GM19193 (cell line): Measurements from ENCODE around the gene OR2Z1.

Experiments
- POLR2A ChIP-seq: IDR thresholded peaks from 4 replicates; pipeline ENCODE4 v1.6.1; 2011; ENCODE audit not compliant: insufficient read depth, insufficient read length; ENCODE audit errors: extremely low read depth

Gene OR2Z1

GRCh38 chr19:8696993-8697392 lies 24.4 kb upstream of the OR2Z1 start:
- no peak for TF ChIP-seq POLR2A

- TF ChIP-seq POLR2A = no peak
Observed at GRCh38 chr19:8697671-8698432, 23.6 kb upstream of the OR2Z1 start.

- no peak for TF ChIP-seq POLR2A
Observed at GRCh38 chr19:8698433-8699063, 22.9 kb upstream of the OR2Z1 start, which contains the start of gene ACTL9. Gene ACTL9 (minus strand): TSS chr19:8698795. CDS start chr19:8698701, 94 bp downstream.

GRCh38 chr19:8699908-8700307 lies 21.5 kb upstream of the OR2Z1 start:
- no peak for TF ChIP-seq POLR2A

GRCh38 chr19:8700956-8701355 lies 20.5 kb upstream of the OR2Z1 start:
- no peak for TF ChIP-seq POLR2A

- no peak for TF ChIP-seq POLR2A
Observed at GRCh38 chr19:8702350-8702749, 19.1 kb upstream of the OR2Z1 start.

GRCh38 chr19:8703223-8703622 lies 18.2 kb upstream of the OR2Z1 start:
- no peak for TF ChIP-seq POLR2A

- no peak for TF ChIP-seq POLR2A
Observed at GRCh38 chr19:8705742-8706141, 15.7 kb upstream of the OR2Z1 start.

GRCh38 chr19:8722032-8722431 lies 598 bp downstream of the OR2Z1 start:
- no peak for TF ChIP-seq POLR2A

GRCh38 chr19:8724276-8724675 lies 2.8 kb downstream of the OR2Z1 start:
- no peak for TF ChIP-seq POLR2A

- no peak for TF ChIP-seq POLR2A
Observed at GRCh38 chr19:8731428-8732169, 10.2 kb downstream of the OR2Z1 start.

- TF ChIP-seq POLR2A = no peak
Observed at GRCh38 chr19:8738377-8738776, 16.9 kb downstream of the OR2Z1 start.
